Measurements from ENCODE around the gene CEP20.

Gene CEP20

GRCh38 chr16:15827709-15828343 lies 60.6 kb downstream of the CEP20 start:
- no peak for DNase-seq

DNA sequence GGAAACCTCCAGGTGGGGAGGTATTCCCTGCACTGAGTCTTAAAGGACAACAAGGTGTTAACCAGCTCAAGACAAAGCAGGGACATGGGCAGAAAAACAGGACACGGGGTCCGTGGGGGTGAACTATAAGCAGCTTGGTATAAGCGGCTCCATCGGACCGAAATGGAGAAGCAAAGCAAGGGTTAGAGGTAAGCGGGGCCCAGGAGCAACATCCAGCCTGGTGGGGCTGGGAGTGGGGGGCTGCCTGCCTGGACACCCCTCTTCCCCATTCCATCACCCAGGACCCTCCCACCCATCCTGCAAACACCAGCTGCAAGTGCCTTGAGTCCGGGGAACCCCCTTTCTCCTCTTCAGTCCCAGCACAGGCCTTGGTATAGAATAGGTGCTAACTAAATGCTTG lies 61.1 kb downstream of the CEP20 start:
- DNase-seq = no peak

DNA sequence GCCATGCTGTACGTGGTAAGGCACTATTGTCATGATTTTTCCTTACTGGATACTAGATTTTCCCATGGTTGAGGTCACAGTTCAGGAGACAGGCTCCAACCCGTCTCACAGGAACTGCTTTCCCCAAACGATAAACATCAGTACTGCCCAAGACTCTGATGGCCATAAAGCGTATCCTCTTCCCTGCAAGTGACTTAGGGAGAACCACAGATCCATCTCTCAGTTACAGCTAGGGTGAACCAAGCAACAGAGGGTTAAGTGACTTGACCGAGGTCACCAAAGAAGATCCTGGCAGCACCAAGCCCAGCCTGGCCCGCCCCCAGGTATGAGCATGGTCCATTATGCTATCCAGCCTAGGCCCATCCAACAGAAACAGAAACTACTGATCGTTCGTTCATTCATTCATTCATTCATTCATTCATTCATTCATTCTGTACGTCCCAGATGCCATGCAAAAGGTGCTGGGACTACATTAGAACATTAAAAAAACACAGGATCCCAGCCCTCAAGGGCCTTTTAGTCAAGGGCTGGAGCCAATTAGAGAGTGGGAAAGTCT lies 62.6 kb downstream of the CEP20 start:
- no peak for DNase-seq

DNA sequence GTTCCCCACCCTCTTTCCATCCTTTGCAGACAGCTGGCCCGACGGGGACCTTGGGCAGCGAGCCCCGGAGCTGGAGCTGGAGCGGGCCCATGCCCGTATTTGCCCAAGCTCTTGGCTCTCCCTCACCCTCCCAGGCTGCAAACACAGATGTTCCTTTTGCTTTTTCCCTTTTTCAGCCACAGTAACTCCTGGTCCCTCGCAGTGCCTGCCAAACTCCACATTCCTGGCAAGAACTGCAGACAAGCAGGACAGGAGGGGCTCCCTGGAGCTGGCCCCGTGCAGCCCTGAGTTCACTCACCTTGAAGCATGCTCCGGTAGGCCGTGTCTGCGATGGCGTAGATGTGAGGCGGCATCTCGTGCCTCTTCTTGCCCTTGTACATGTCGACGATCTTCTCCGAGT lies 65.4 kb downstream of the CEP20 start:
- DNase-seq = no peak

DNA sequence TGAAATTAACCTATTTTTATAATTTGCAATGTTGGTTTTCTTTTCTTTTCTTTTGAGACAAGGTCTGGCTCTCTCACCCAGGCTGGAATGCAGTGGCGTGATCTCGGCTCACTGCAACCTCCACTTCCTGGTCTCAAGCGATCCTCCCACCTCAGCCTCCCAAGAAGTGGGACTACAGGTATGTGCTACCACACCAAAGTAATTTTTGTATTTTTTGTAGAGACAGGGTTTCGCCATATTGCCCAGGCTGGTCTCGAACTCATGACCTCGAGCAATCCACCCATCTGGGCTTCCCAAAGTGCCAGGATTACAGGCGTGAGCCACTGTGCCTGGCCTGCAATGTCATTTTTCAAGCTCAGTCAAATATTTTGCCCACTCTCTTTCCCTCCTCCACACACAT lies 67.6 kb downstream of the CEP20 start:
- DNase-seq = no peak

DNA sequence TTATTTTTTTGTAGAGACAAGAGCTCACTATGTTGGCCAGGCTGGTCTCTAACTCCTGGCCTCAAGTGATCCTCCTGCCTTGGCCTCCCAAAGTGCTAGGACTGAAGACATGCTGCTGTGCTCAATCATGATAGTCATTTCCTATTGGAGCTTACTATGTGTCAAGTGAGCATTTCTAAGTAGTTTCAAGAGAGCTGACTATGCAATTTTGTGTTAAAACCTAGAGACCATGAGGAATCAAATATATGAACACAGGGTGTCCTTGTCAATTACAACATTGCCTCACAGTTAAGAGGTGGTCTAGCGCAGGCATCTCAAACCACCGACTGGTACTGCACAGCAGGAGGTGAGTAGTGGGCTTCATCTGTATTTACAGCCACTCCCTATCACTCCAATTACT lies 69.4 kb downstream of the CEP20 start:
- DNase-seq = no peak

GRCh38 chr16:15817446-15817845 lies 71.0 kb downstream of the CEP20 start:
- DNase-seq = no peak

DNA sequence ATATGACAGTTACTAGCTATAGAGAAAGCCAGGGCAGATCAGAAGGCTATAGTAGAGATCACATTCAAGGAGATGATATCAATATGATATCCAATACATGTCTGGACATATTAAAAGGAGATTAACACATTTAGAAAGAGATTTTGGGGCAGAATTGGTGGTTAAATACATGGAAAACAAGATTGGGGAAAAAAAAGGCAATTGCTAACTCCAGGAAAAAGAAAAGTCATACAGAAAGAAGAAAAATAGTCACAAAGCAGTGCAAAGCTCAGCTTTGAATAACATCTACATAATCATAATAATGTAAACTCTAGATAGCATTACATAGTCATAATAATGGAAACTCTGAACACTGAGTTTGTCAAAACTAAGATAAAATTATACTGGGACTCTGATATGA lies 72.2 kb downstream of the CEP20 start:
- DNase-seq = no peak
